Right atrium auricular region (tissue), 2 donors: Measurements from ENCODE around the gene PRPF38A. TPM values are rescaled to one million over a fixed set of nuclear protein-coding genes. Genes with fewer than 3 reads are reported as not detected.

ENCODE experiments used
- DNase-seq: peaks from one replicate; pipeline ENCODE4 v3.0.0-alpha.2; 2019; ENCODE audit warnings: low spot score
- H3K27ac ChIP-seq, 2 donors: fragments of 200-600 bp; sonication (generic); 1 replicate in 1 of 2; 2 replicates in 1 of 2; pipeline ENCODE4 v1.5.1; 2016 to 2019
- H3K27me3 ChIP-seq, 2 donors: fragments of 200-600 bp; sonication (generic); one replicate each; pipeline versions ENCODE4 v1.5.1 to v1.6.0; 2017 to 2019
- H3K36me3 ChIP-seq: fragments of 200-600 bp; sonication (generic); one replicate; pipeline ENCODE4 v1.5.1; 2016
- H3K4me1 ChIP-seq, 2 donors: fragments of 200-600 bp; sonication (generic); one replicate each; pipeline versions ENCODE4 v1.5.1 to v1.6.0; 2017 to 2019
- H3K4me3 ChIP-seq, 2 donors: fragments of 200-600 bp; sonication (generic); 1 replicate in 1 of 2; 2 replicates in 1 of 2; pipeline ENCODE4 v1.5.1; 2017 to 2019; ENCODE audit warnings: mild to moderate bottlenecking in 1 of 2, moderate library complexity in 1 of 2
- H3K9me3 ChIP-seq, 2 donors: fragments of 200-600 bp; sonication (generic); one replicate each; pipeline ENCODE4 v1.5.1; 2019
- CTCF ChIP-seq, 2 donors: fragments of 200-600 bp; sonication (generic); IDR thresholded peaks; one replicate each; pipeline ENCODE4 v1.5.1; 2019; ENCODE audit warnings: antibody characterized with exemption in 2 of 2
- total RNA-seq, 2 donors: library from RNA; depleted of rRNA; stranded (reverse); fragments of >200 nt; gene quantifications; one replicate each; pipeline ENCODE4 v1.1.0, GENCODE V29; 2016

Gene PRPF38A, protein sequence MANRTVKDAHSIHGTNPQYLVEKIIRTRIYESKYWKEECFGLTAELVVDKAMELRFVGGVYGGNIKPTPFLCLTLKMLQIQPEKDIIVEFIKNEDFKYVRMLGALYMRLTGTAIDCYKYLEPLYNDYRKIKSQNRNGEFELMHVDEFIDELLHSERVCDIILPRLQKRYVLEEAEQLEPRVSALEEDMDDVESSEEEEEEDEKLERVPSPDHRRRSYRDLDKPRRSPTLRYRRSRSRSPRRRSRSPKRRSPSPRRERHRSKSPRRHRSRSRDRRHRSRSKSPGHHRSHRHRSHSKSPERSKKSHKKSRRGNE
- 1 to 10 TPM; 5.9 to 7.2 TPM for total RNA-seq

- Histone ChIP-seq H3K36me3 (peaks cover 29% of the 10 kb centered on the region), H3K4me3 (peak within 1 kb of the TSS; percentile 73 to 83), H3K9me3 (no peaks in the 10 kb centered on the region), H3K4me1 (peaks cover 0 to 24% of the 10 kb centered on the region in 2 donors), H3K27ac (peak within 1 kb of the TSS; percentile 86 to 87), H3K27me3 (no peaks in the 10 kb centered on the region)
- DNase-seq, result peak; percentile 99
- peak in 1 of 2 donors; percentile 61 for TF ChIP-seq CTCF (IDR thresholded peaks at IDR 0.05)
Measured at GRCh38 chr1:52404116-52404974, at the start of gene PRPF38A, which contains the start of gene ORC1. Gene PRPF38A (plus strand): TSS chr1:52404602. CDS start chr1:52404750, 148 bp downstream. Gene ORC1 (minus strand): TSS chr1:52404423. CDS start chr1:52402223, 2,200 bp downstream.

- no peak for TF ChIP-seq CTCF (IDR thresholded peaks at IDR 0.05)
- Histone ChIP-seq H3K27me3 (no peaks in the 10 kb centered on the region), H3K27ac (no peak overlapping the region), H3K4me1 (no peaks in the 10 kb centered on the region), H3K9me3 (no peaks in the 10 kb centered on the region), H3K4me3 (no peak overlapping the region), H3K36me3 (peaks cover 84% of the 10 kb centered on the region)
- no peak for DNase-seq
Measured at GRCh38 chr1:52355436-52355835, 49.0 kb upstream of the PRPF38A start.

DNA sequence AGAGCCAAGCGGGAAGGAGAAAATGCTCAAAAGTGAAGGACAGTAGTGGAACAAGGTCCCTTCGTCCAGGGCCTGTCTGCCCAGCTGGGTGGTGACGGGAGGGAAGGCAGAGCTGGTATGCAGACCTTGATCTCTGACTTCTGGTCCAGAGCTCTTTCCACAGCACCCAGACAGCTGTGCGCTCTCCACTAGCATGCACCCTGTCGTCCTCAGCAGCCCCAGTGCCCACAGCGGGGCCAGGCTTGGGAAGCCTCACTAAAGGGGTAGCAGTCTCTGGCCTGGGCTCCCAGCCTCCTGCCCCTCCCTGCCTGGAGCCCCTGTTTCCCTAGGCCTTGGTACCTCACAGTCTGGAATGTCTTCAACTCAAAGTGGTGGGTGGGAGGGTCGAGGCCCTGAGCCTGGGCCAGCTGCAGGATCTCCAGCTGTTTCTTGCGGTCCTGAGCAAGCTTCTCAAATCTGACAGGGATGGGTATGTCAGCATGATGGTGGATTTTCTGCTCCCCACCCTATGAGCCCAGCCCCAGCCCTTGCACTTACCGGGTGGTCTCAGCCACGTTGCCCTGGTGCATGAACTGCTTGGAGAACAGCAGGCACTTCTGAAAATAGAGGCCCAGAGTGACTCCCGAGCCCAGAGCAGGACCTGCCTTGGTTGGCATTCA lies 48.4 kb upstream of the PRPF38A start:
- Histone ChIP-seq H3K4me3 (no peak overlapping the region), H3K27me3 (no peaks in the 10 kb centered on the region), H3K4me1 (no peaks in the 10 kb centered on the region), H3K27ac (no peak overlapping the region), H3K9me3 (no peaks in the 10 kb centered on the region), H3K36me3 (peaks cover 89% of the 10 kb centered on the region)
- DNase-seq, result no peak
- TF ChIP-seq CTCF (IDR thresholded peaks at IDR 0.05), result no peak

GRCh38 chr1:52356818-52357355 lies 47.5 kb upstream of the PRPF38A start:
- no peak for DNase-seq
- peaks cover 97% of the 10 kb centered on the region for H3K36me3 ChIP-seq
- H3K9me3 ChIP-seq, result no peaks in the 10 kb centered on the region
- no peak overlapping the region for H3K4me3 ChIP-seq
- H3K27me3 ChIP-seq, result no peaks in the 10 kb centered on the region
- no peak overlapping the region for H3K27ac ChIP-seq
- TF ChIP-seq CTCF (IDR thresholded peaks at IDR 0.05), result no peak
- H3K4me1 ChIP-seq, result no peaks in the 10 kb centered on the region

DNA sequence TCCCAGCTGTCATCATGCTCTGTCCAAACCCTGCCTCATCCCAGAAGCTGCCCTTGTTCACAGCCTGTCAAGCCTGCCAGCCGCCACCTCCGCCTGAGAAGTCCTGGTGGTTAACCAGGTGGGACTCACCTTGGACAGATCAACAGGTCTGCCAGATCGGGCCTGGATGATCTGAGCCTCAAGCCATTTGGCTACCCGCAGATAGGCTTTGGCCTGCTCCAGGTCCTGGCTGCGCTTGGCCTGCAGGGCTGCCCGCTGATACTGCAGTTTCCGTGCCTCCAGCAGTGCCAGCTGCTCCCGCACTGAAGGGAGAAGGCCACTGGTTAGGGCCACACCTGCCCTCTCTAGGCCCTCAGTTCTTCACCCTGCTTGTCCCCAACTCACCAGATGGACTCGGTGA lies 47.0 kb upstream of the PRPF38A start:
- Histone ChIP-seq H3K4me3 (no peak overlapping the region), H3K27ac (no peak overlapping the region), H3K27me3 (no peaks in the 10 kb centered on the region), H3K36me3 (peaks cover 99% of the 10 kb centered on the region), H3K9me3 (no peaks in the 10 kb centered on the region), H3K4me1 (no peaks in the 10 kb centered on the region)
- DNase-seq, result no peak
- TF ChIP-seq CTCF (IDR thresholded peaks at IDR 0.05), result no peak
